Spleen (tissue), 7 donors: ENCODE measurements around the gene KIFAP3.

Experiments used
- POLR2A ChIP-seq, 3 donors: fragments of 450-650 bp; IDR thresholded peaks; one replicate each; pipeline ENCODE4 v1.5.1; 2017; ENCODE audit warnings: antibody characterized with exemption in 3 of 3, mild to moderate bottlenecking in 1 of 3
- TF ChIP-seq, protein P1 (sequence below), 11 experiments: fragments of 200-600 bp in 7 of 11; fragments of 450-650 bp in 4 of 11; sonication (generic) in 4 of 11; IDR thresholded peaks in 8 of 11; conservative IDR thresholded peaks in 3 of 11; 1 replicate in 7 of 11; 2 replicates in 4 of 11; pipeline versions ENCODE4 v1.4.0 to v1.8.0; 2016 to 2021; ENCODE audit warnings: antibody characterized with exemption in 11 of 11, inconsistent platforms in 4 of 11, mild to moderate bottlenecking in 1 of 11
- donor health status: DM: no; HTN: no; CAD: no; lungs with moderate emphysema.
- donor health status: DM: no; HTN: no; CAD: no.
- donor health status: DM: no; HTN: no; CAD: no.

DNA sequence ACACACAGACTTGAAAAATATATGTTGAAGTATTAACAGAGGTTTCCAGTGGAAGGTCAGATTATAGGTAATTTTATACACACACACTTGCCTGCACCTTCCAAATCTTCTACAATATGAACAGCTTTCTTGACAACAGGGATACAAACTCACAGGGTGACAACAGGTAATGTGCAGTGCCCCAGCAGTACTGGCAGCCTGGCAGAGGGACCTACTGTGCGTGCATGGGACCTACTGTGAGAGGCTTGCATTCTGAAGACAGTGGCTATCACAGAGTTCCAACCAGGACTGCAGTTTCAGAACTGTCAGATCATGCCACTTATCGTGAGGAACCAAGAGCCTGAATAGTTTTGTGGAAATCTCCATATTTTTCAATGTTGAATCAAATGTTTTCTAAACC is 184.6 kb downstream of the KIFAP3 start:
- TF ChIP-seq, protein P1, sequence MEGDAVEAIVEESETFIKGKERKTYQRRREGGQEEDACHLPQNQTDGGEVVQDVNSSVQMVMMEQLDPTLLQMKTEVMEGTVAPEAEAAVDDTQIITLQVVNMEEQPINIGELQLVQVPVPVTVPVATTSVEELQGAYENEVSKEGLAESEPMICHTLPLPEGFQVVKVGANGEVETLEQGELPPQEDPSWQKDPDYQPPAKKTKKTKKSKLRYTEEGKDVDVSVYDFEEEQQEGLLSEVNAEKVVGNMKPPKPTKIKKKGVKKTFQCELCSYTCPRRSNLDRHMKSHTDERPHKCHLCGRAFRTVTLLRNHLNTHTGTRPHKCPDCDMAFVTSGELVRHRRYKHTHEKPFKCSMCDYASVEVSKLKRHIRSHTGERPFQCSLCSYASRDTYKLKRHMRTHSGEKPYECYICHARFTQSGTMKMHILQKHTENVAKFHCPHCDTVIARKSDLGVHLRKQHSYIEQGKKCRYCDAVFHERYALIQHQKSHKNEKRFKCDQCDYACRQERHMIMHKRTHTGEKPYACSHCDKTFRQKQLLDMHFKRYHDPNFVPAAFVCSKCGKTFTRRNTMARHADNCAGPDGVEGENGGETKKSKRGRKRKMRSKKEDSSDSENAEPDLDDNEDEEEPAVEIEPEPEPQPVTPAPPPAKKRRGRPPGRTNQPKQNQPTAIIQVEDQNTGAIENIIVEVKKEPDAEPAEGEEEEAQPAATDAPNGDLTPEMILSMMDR (IDR thresholded peaks at IDR 0.05 in 8 of 11, conservative IDR thresholded peaks at IDR 0.05 in 3 of 11): no peak
- no peak for TF ChIP-seq POLR2A (IDR thresholded peaks at IDR 0.05)
